SKM-1 treated with dmso at 0.1 percent for 144 hours (cell line): Measurements from ENCODE around the gene SCG5.

Source experiments
- DNase-seq: peaks from one replicate; lab custom pipeline; 2025; ENCODE audit not compliant: unreplicated experiment; lab: John Stamatoyannopoulos, UW

Gene SCG5

GRCh38 chr15:32718821-32719716 is 77.6 kb downstream of the SCG5 start:
- no peak for DNase-seq

- no peak for DNase-seq
Measured at GRCh38 chr15:32721596-32721995, 80.1 kb downstream of the SCG5 start.

- no peak for DNase-seq
Measured at GRCh38 chr15:32722136-32722535, 80.6 kb downstream of the SCG5 start.

- no peak for DNase-seq
Measured at GRCh38 chr15:32723171-32723948, 81.8 kb downstream of the SCG5 start.

- no peak for DNase-seq
Measured at GRCh38 chr15:32729700-32730395, 88.3 kb downstream of the SCG5 start.

GRCh38 chr15:32730677-32731654 is 89.5 kb downstream of the SCG5 start:
- DNase-seq = no peak

GRCh38 chr15:32732574-32733157 is 91.2 kb downstream of the SCG5 start:
- no peak for DNase-seq

GRCh38 chr15:32733281-32733680 is 91.8 kb downstream of the SCG5 start:
- no peak for DNase-seq

GRCh38 chr15:32735989-32736700 is 94.6 kb downstream of the SCG5 start:
- DNase-seq = no peak

GRCh38 chr15:32736701-32737061 is 95.2 kb downstream of the SCG5 start:
- DNase-seq = no peak

GRCh38 chr15:32737304-32737703 is 95.8 kb downstream of the SCG5 start:
- no peak for DNase-seq

GRCh38 chr15:32738666-32739065 is 97.2 kb downstream of the SCG5 start:
- no peak for DNase-seq

- no peak for DNase-seq
Measured at GRCh38 chr15:32739522-32740063, 98.1 kb downstream of the SCG5 start.

- no peak for DNase-seq
Measured at GRCh38 chr15:32743411-32744140, 102.1 kb downstream of the SCG5 start.

- DNase-seq = no peak
Measured at GRCh38 chr15:32746116-32746857, 104.8 kb downstream of the SCG5 start.
